ENCODE results near the gene DSG1. TPM values are rescaled to one million over a fixed set of nuclear protein-coding genes. Genes with fewer than 3 reads are reported as not detected.

DSG1 gene
- total and polyA plus RNA-seq, 2 of the 8 experiments (the other 6 are each of a cell fraction or from before 2014, with no cell fraction given): 0.06 TPM; not detected in 1

DNA sequence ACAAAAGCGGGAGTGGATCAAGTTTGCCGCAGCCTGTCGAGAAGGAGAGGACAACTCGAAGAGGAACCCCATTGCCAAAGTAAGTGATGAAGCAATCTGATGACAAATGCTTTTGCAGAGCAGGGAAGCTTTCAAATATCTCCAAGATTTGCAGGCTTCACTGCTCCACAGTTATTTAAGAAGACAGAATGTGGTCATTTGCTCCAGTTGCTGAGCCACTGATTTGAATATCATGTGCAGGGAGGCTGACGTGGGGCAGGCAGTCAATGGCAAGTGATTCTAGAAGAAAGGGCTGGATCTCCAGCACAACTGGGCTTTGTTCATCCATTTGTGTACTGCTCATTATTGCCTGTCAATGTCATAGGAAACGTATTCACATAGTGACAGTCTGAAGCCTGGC, 68.8 kb downstream of the DSG1 start (continued):
- no peak for TF ChIP-seq RXRA (IDR thresholded peaks at IDR 0.05; ENCODE audit: insufficient read depth, low read depth, low read length)
- no peak for TF ChIP-seq TAF1 (IDR thresholded peaks at IDR 0.05; ENCODE audit: low read depth, low read length)
- no peak for TF ChIP-seq CHD1 (IDR thresholded peaks at IDR 0.05; ENCODE audit: low read depth, low read length)
- TF ChIP-seq CEBPB (IDR thresholded peaks at IDR 0.05; ENCODE audit: low read depth, low read length): no peak
- TF ChIP-seq POLR2AphosphoS5 (IDR thresholded peaks at IDR 0.05; ENCODE audit: low read depth, low read length): no peak
- no peak for TF ChIP-seq RNF2 (IDR thresholded peaks at IDR 0.05; ENCODE audit: borderline replicate concordance, low read depth, low read length, missing control alignments, poor library complexity, severe bottlenecking)
